PC-9 (cell line): Measurements from ENCODE around the gene CACNA2D4.

Source experiments
- EZH2 ChIP-seq: fragments of 200-600 bp; sonication (generic); IDR thresholded peaks from 2 replicates; pipeline ENCODE4 v1.8.0; 2017; ENCODE audit warnings: antibody characterized with exemption, low read depth
- TF ChIP-seq, protein P1 (sequence below): fragments of 200-600 bp; sonication (generic); conservative IDR thresholded peaks from 2 replicates; pipeline ENCODE4 v1.6.1; 2017; ENCODE audit warnings: mixed run types, antibody characterized with exemption, mild to moderate bottlenecking, moderate library complexity

DNA sequence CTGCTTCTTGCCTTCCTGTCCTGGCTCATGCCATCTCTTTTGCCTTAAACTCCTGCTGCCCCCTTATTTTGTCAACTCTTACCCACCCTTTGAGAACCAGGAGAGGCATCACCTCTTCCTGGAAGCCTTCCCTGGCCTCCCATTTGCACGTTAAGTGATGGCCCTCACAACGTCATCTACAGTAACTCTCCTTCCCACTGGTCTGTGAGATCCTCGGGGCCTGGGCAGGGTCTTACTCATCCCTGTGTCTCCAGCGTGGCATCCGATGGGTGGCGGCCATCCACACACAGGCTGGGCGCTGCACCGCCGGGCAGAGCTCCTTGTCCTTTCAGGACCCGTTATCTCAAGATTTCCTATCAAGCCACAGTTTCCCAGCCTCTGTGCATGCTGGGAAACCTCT is 16.8 kb upstream of the CACNA2D4 start:
- TF ChIP-seq, protein P1, sequence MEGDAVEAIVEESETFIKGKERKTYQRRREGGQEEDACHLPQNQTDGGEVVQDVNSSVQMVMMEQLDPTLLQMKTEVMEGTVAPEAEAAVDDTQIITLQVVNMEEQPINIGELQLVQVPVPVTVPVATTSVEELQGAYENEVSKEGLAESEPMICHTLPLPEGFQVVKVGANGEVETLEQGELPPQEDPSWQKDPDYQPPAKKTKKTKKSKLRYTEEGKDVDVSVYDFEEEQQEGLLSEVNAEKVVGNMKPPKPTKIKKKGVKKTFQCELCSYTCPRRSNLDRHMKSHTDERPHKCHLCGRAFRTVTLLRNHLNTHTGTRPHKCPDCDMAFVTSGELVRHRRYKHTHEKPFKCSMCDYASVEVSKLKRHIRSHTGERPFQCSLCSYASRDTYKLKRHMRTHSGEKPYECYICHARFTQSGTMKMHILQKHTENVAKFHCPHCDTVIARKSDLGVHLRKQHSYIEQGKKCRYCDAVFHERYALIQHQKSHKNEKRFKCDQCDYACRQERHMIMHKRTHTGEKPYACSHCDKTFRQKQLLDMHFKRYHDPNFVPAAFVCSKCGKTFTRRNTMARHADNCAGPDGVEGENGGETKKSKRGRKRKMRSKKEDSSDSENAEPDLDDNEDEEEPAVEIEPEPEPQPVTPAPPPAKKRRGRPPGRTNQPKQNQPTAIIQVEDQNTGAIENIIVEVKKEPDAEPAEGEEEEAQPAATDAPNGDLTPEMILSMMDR: no peak
- TF ChIP-seq EZH2: no peak
